SK-N-SH (cell line): Measurements from ENCODE around the gene PPP2R5C. TPM values are rescaled to one million over a fixed set of nuclear protein-coding genes. Genes with fewer than 3 reads are reported as not detected.

ENCODE experiments used
- CTCF ChIA-PET: fragments of 300-600, 350-600 bp; formaldehyde crosslinking; extraction: SDS; loops from one replicate; lab custom pipeline; 2021; lab: Yijun Ruan, JAX
- POLR2A ChIA-PET: fragments of 350-600 bp; sonication (Branson Sonifier 250); formaldehyde crosslinking; extraction: SDS; loops from one replicate; lab custom pipeline; 2020; ENCODE audit warnings: antibody characterized with exemption, inconsistent platforms; lab: Yijun Ruan, JAX
- DNase-seq: peaks from one replicate; pipeline ENCODE4 v3.0.0; 2012
- H2AFZ ChIP-seq: fragments of 200-600 bp; sonication (generic); 2 replicates; pipeline ENCODE4 v1.8.1; 2016; ENCODE audit warnings: antibody characterized with exemption, mild to moderate bottlenecking, low read depth
- H3F3A ChIP-seq: fragments of 200-600 bp; sonication (generic); replicated peaks from 2 replicates; pipeline ENCODE3; 2016; ENCODE audit warnings: antibody characterized with exemption, mild to moderate bottlenecking; ENCODE audit not compliant: insufficient read depth
- H3K27ac ChIP-seq, 2 experiments: fragments of 200-500 bp in 1 of 2; fragments of 200-600 bp in 1 of 2; sonication (Bioruptor generic) in 1 of 2; sonication (generic), shearing (Covaris generic) in 1 of 2; 2 replicates each; pipeline versions ENCODE4 v1.5.1 to v1.6.1; 2014 to 2016; ENCODE audit warnings: low read depth in 2 of 2, inconsistent platforms in 1 of 2, low read length in 1 of 2, mild to moderate bottlenecking in 1 of 2, mixed read lengths in 1 of 2
- H3K27me3 ChIP-seq: fragments of 200-600 bp; sonication (generic), shearing (Covaris generic); 2 replicates; pipeline ENCODE4 v1.6.1; 2016; ENCODE audit warnings: mixed run types; ENCODE audit not compliant: insufficient read depth
- H3K36me3 ChIP-seq, 2 experiments: fragments of 200-500 bp in 1 of 2; fragments of 200-600 bp in 1 of 2; sonication (Bioruptor generic) in 1 of 2; sonication (generic) in 1 of 2; replicated peaks in 1 of 2; 2 replicates each; pipeline versions ENCODE3 to v1.5.1; 2014 to 2016; ENCODE audit warnings: low read length in 1 of 2, mild to moderate bottlenecking in 1 of 2; ENCODE audit not compliant: insufficient read depth in 2 of 2, control insufficient read depth in 1 of 2
- H3K4me1 ChIP-seq, 2 experiments: fragments of 200-500 bp in 1 of 2; fragments of 200-600 bp in 1 of 2; sonication (Bioruptor generic) in 1 of 2; sonication (generic), shearing (Covaris generic) in 1 of 2; 2 replicates each; pipeline versions ENCODE4 v1.5.1 to v1.6.1; 2014 to 2016; ENCODE audit warnings: low read depth in 1 of 2, low read length in 1 of 2, mixed run types in 1 of 2; ENCODE audit not compliant: insufficient read depth in 2 of 2, control insufficient read depth in 1 of 2
- H3K4me2 ChIP-seq: fragments of 200-600 bp; sonication (generic), shearing (Covaris generic); 2 replicates; pipeline ENCODE4 v1.6.1; 2017; ENCODE audit warnings: mixed run types
- H3K4me3 ChIP-seq, 2 experiments: fragments of 200-500 bp in 1 of 2; fragments of 200-600 bp in 1 of 2; sonication (Bioruptor generic) in 1 of 2; sonication (generic), shearing (Covaris generic) in 1 of 2; 2 replicates each; pipeline versions ENCODE4 v1.5.1 to v1.8.1; 2014 to 2016; ENCODE audit warnings: low read depth in 2 of 2, inconsistent platforms in 1 of 2, low read length in 1 of 2, mild to moderate bottlenecking in 1 of 2, mixed read lengths in 1 of 2, moderate library complexity in 1 of 2
- H3K79me2 ChIP-seq: fragments of 200-600 bp; sonication (generic); 2 replicates; pipeline ENCODE4 v1.8.1; 2017; ENCODE audit warnings: mild to moderate bottlenecking; ENCODE audit not compliant: insufficient read depth
- H3K9ac ChIP-seq: fragments of 200-600 bp; sonication (generic); 2 replicates; pipeline ENCODE4 v1.6.1; 2017; ENCODE audit warnings: mixed run types
- H3K9me2 ChIP-seq: fragments of 200-600 bp; sonication (generic); 2 replicates; pipeline ENCODE4 v1.6.1; 2017; ENCODE audit warnings: mixed run types
- H3K9me3 ChIP-seq: fragments of 200-600 bp; sonication (generic); 2 replicates; pipeline ENCODE4 v1.6.1; 2017; ENCODE audit warnings: mixed run types, mild to moderate bottlenecking, moderate library complexity
- H4K20me1 ChIP-seq: fragments of 200-600 bp; sonication (generic); 2 replicates; pipeline ENCODE4 v1.6.1; 2017; ENCODE audit warnings: mild to moderate bottlenecking, mixed run types; ENCODE audit not compliant: insufficient read depth
- CHD2 ChIP-seq: fragments of 150-350 bp; IDR thresholded peaks from 2 replicates; pipeline ENCODE4 v1.6.1; 2018; ENCODE audit warnings: low read length; ENCODE audit not compliant: partially characterized antibody
- CTCF ChIP-seq: fragments of 200-600 bp; sonication (generic); IDR thresholded peaks from 2 replicates; pipeline ENCODE4 v1.6.1; 2017; ENCODE audit warnings: antibody characterized with exemption, mild to moderate bottlenecking, moderate library complexity
- ELF1 ChIP-seq: IDR thresholded peaks from 2 replicates; pipeline ENCODE4 v1.4.0; 2012
- EP300 ChIP-seq, 2 experiments: IDR thresholded peaks; 2 replicates each; pipeline versions ENCODE4 v1.4.0 to v1.6.1; 2012; ENCODE audit warnings: borderline replicate concordance in 1 of 2, low read depth in 1 of 2, low read length in 1 of 2
- IRF3 ChIP-seq: fragments of 150-350 bp; IDR thresholded peaks from 2 replicates; pipeline ENCODE4 v1.6.1; 2016; ENCODE audit warnings: mild to moderate bottlenecking, low read depth, low read length
- JUND ChIP-seq: IDR thresholded peaks from 2 replicates; pipeline ENCODE4 v1.4.0; 2012
- NFIC ChIP-seq: IDR thresholded peaks from 2 replicates; pipeline ENCODE4 v1.4.0; 2012; ENCODE audit warnings: borderline replicate concordance
- NRF1 ChIP-seq: IDR thresholded peaks from 2 replicates; pipeline ENCODE4 v1.6.1; 2012; ENCODE audit warnings: low read depth, mild to moderate bottlenecking, low read length
- RAD21 ChIP-seq: IDR thresholded peaks from 2 replicates; pipeline ENCODE4 v1.6.1; 2012; ENCODE audit warnings: mild to moderate bottlenecking, low read length
- REST ChIP-seq: IDR thresholded peaks from 2 replicates; pipeline ENCODE4 v1.6.1; 2012; ENCODE audit warnings: mild to moderate bottlenecking, low read depth, low read length, moderate library complexity
- RFX5 ChIP-seq: IDR thresholded peaks from 2 replicates; pipeline ENCODE4 v1.6.1; 2012; ENCODE audit warnings: mild to moderate bottlenecking, improper control_type of control experiment, low read length
- RXRA ChIP-seq: IDR thresholded peaks from 2 replicates; pipeline ENCODE4 v1.4.0; 2012; ENCODE audit warnings: low read depth, mild to moderate bottlenecking, borderline replicate concordance
- SMC3 ChIP-seq: IDR thresholded peaks from 2 replicates; pipeline ENCODE4 v1.6.1; 2012; ENCODE audit warnings: low read depth, low read length, improper control_type of control experiment
- TAF1 ChIP-seq: IDR thresholded peaks from 2 replicates; pipeline ENCODE4 v1.6.1; 2012; ENCODE audit warnings: low read depth, mild to moderate bottlenecking, low read length, moderate library complexity, borderline replicate concordance
- ZBTB33 ChIP-seq: IDR thresholded peaks from 2 replicates; pipeline ENCODE4 v1.4.0; 2012; ENCODE audit warnings: low read depth, borderline replicate concordance
- WGBS: methylation state at CpG from one replicate; pipeline ENCODE4 v1.1.6; 2017; ENCODE audit warnings: low lambda C conversion rate; 5-methylcytosine and 5-hydroxymethylcytosine counted together
- polyA plus RNA-seq, 3 experiments: library from polyadenylated mRNA; depleted of rRNA; stranded (reverse); fragments of >200 nt; gene quantifications; 2 replicates each; pipeline ENCODE4 v1.2.3, GENCODE V29; 2012
- TF ChIP-seq, protein P1 (sequence below): IDR thresholded peaks from 2 replicates; pipeline ENCODE4 v1.4.0; 2012; ENCODE audit warnings: low read depth

PPP2R5C gene
- polyA plus RNA-seq, 1 of the 3 experiments (the other 2 are of a cell fraction): 43.7 TPM

DNA sequence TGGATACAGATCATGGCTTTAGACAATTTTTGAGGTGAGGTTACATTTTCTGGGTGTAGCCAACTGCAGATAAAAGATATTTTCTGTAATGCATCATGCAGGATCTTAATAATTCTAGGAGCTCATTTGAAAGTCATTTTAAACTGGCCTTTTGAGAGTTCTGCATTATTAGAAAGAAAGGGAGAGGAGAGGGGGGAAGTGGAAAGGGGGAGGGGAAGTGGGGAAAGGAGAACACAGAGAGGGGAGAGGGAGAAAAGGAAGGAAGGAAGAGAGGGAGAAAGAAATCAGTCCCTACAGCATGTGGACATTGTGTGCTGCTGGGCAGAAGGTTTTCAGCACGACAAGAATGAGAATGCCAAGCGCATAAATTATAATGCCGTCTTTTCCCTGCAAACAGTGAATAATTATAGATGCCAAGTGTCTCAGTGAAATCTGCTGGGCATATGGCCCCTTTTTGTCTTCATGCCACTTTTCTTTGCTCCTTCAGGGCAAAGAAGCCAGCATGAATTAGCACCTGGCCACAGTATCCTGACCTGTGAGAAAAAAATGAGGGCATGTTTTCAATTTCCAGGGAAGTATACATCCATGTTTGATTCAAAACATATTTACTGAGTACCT lies 22.7 kb upstream of the PPP2R5C start (continued):
- no peak for TF ChIP-seq IRF3
- TF ChIP-seq ELF1: no peak
- TF ChIP-seq RAD21: no peak
- TF ChIP-seq SMC3: no peak
- TF ChIP-seq TAF1: no peak
- TF ChIP-seq RXRA: no peak
- TF ChIP-seq CTCF: no peak
- TF ChIP-seq REST: no peak

DNA sequence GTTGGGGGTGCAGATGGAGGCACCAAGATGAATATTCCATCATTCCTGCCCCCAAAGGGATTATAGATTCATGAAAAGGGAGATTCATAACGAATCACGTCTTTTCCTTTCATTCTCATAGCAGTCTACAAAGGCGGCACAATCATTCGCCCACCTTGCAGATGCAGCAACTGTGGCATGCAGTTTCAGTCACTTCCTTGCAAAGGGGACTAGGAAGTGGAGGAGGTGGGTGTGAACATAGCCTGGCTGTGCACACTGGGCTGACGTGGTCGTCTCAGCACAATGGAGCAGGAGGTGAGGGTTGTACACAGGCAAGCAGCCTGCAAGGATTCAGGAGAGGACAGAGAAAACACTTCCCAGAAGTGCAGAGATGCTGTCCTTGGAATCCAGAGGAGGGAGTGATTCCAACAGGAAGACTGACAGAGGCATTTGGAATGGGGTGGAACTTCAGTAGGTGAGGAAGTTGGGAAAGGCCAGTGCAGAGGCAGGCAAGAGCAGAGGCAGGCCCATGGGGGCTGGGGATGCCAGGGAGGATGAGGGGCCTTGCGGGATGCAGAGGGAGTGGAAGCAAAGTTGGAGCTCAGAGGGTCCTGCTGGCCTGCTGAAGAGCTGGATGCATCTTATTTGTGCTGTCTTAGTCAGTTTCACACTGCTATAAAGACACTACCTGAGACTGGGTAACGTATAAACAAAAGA lies 21.9 kb upstream of the PPP2R5C start:
- ChIA-PET POLR2A (no interaction called here), CTCF (no interaction called here)
- no peak overlapping the region for H2AFZ ChIP-seq
- no peaks in the 10 kb centered on the region for H3K9me2 ChIP-seq
- peaks cover 12% of the 10 kb centered on the region; the same call in 1 of the 2 replicates for H3K27me3 ChIP-seq
- 43% methylated on average over 8 of the region's 8 CpGs for WGBS
- no peaks in the 10 kb centered on the region for H3K79me2 ChIP-seq
- no peak for DNase-seq
- no peak overlapping the region for H3K4me2 ChIP-seq
- no peaks in the 10 kb centered on the region for H3F3A ChIP-seq
- no peak overlapping the region for H3K27ac ChIP-seq
- no peaks in the 10 kb centered on the region for H3K9me3 ChIP-seq
- H3K4me1 ChIP-seq: no peaks in the 10 kb centered on the region
- H3K4me3 ChIP-seq: no peak overlapping the region
- no peak overlapping the region for H3K9ac ChIP-seq
- no peaks in the 10 kb centered on the region for H4K20me1 ChIP-seq
- no peaks in the 10 kb centered on the region for H3K36me3 ChIP-seq
- TF ChIP-seq, protein P1, sequence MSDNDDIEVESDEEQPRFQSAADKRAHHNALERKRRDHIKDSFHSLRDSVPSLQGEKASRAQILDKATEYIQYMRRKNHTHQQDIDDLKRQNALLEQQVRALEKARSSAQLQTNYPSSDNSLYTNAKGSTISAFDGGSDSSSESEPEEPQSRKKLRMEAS: no peak
- TF ChIP-seq ZBTB33: no peak
- TF ChIP-seq CHD2: no peak
- TF ChIP-seq EP300 (IDR thresholded peaks at IDR 0.05; ENCODE audit: borderline replicate concordance in 1 of 2, low read depth in 1 of 2, low read length in 1 of 2): no peak
- no peak for TF ChIP-seq NRF1
- no peak for TF ChIP-seq RXRA
- TF ChIP-seq TAF1: no peak
- TF ChIP-seq NFIC: no peak
- TF ChIP-seq REST: no peak
- no peak for TF ChIP-seq JUND
- no peak for TF ChIP-seq RAD21
- TF ChIP-seq ELF1: no peak
- no peak for TF ChIP-seq RFX5
